K562 (cell line): ENCODE measurements around the gene MVK. TPM values are rescaled to one million over a fixed set of nuclear protein-coding genes. Genes with fewer than 3 reads are reported as not detected.
A peak's percentile ranks its signal among the peaks of the same experiment; 100 is the strongest.

Experiments
- ATAC-seq: fragments of 200-7000 bp; cut with Tn5 transposase; 3 replicates; pipeline ENCODE4 v1.9.1; 2020; ENCODE audit warnings: moderate library complexity
- BruUV-seq: library from RNA; stranded (reverse); fragments of 400-500 nt; replicated peaks from 2 replicates; lab custom pipeline; 2021; lab: Mats Ljungman, UMichigan
- CTCF ChIA-PET: fragments of 300-600 bp; formaldehyde crosslinking; extraction: SDS; loops from one replicate; lab custom pipeline; 2021; ENCODE audit warnings: low intra/inter-chr PET ratio; lab: Yijun Ruan, JAX
- POLR2A ChIA-PET: fragments of 300-600, 350-650 bp; sonication (Branson Sonifier 250); formaldehyde crosslinking; extraction: SDS; loops from one replicate; lab custom pipeline; 2021; ENCODE audit warnings: antibody characterized with exemption, inconsistent platforms; lab: Yijun Ruan, JAX
- DNase-seq, 4 experiments: peaks; one replicate each; pipeline versions ENCODE4 v3.0.0 to v3.0.0-alpha.2; 2011 to 2018; ENCODE audit warnings: low spot score in 3 of 4, mixed read lengths in 3 of 4; ENCODE audit errors: extremely low read depth in 1 of 4
- FAIRE-seq: peaks from 2 replicates; lab custom pipeline; 2011; peaks lifted over from hg19 to GRCh38; lab: Jason Lieb, UNC
- H2AFZ ChIP-seq: 2 replicates; pipeline ENCODE4 v1.6.0; 2011; ENCODE audit warnings: low read depth, low read length, control low read depth, inconsistent platforms
- H3K27ac ChIP-seq: fragments of 200-600 bp; 3 replicates; pipeline ENCODE4 v1.8.0; 2011; ENCODE audit warnings: low read depth, mild to moderate bottlenecking, control low read depth, inconsistent platforms, low read length, moderate library complexity, mixed read lengths; ENCODE audit errors: extremely low read depth
- H3K27me3 ChIP-seq, 2 experiments: fragments of 300-600 bp in 1 of 2; 2 replicates in 1 of 2; 3 replicates in 1 of 2; pipeline versions ENCODE4 v1.6.0 to v1.8.0; 2011; ENCODE audit warnings: inconsistent platforms in 2 of 2, low read length in 2 of 2, mild to moderate bottlenecking in 1 of 2, mixed read lengths in 1 of 2, moderate library complexity in 1 of 2; ENCODE audit not compliant: control insufficient read depth in 2 of 2, insufficient read depth in 2 of 2
- H3K36me3 ChIP-seq: fragments of 300-600 bp; 3 replicates; pipeline ENCODE4 v1.8.0; 2011; ENCODE audit warnings: mild to moderate bottlenecking, low read length, inconsistent platforms; ENCODE audit not compliant: control insufficient read depth, insufficient read depth
- H3K4me1 ChIP-seq, 2 experiments: fragments of 200-600 bp in 1 of 2; replicated peaks in 1 of 2; 2 replicates in 1 of 2; 3 replicates in 1 of 2; pipeline versions ENCODE4 v1.5.1 to v1.8.0; 2011; ENCODE audit warnings: inconsistent platforms in 2 of 2, low read length in 2 of 2, mild to moderate bottlenecking in 1 of 2, mixed read lengths in 1 of 2, moderate library complexity in 1 of 2; ENCODE audit not compliant: control insufficient read depth in 2 of 2, insufficient read depth in 2 of 2
- H3K4me2 ChIP-seq: 2 replicates; pipeline ENCODE4 v1.6.1; 2011; ENCODE audit warnings: low read length, control low read depth, inconsistent platforms, mixed read lengths; ENCODE audit not compliant: insufficient read depth
- H3K4me3 ChIP-seq: fragments of 200-600 bp; sonication (generic), shearing (Covaris generic); 2 replicates; pipeline ENCODE4 v1.5.1; 2016; ENCODE audit warnings: control low read depth, inconsistent platforms
- H3K79me2 ChIP-seq: fragments of 200-600 bp; 3 replicates; pipeline ENCODE4 v1.8.0; 2011; ENCODE audit warnings: low read length, inconsistent platforms; ENCODE audit not compliant: control insufficient read depth, insufficient read depth
- H3K9ac ChIP-seq, 2 experiments: 2 replicates each; pipeline versions ENCODE4 v1.6.0 to v1.6.1; 2011; ENCODE audit warnings: low read depth in 2 of 2, low read length in 2 of 2, control low read depth in 1 of 2, inconsistent platforms in 1 of 2, mild to moderate bottlenecking in 1 of 2, mixed read lengths in 1 of 2; ENCODE audit not compliant: insufficient read depth in 1 of 2
- H3K9me1 ChIP-seq: one replicate; pipeline ENCODE4 v1.6.0; 2011; ENCODE audit warnings: inconsistent platforms, mild to moderate bottlenecking, low read length, moderate library complexity; ENCODE audit not compliant: control insufficient read depth, insufficient read depth
- H3K9me3 ChIP-seq: replicated peaks from 2 replicates; pipeline ENCODE4 v1.5.1; 2011; ENCODE audit warnings: low read depth, low read length, inconsistent platforms; ENCODE audit not compliant: control insufficient read depth, insufficient read depth
- H4K20me1 ChIP-seq: replicated peaks from 2 replicates; pipeline ENCODE4 v1.6.1; 2011; ENCODE audit warnings: low read length, inconsistent platforms, mixed read lengths; ENCODE audit not compliant: control insufficient read depth, insufficient read depth
- CBFB ChIP-seq: sonication (generic); formaldehyde crosslinking; IDR thresholded peaks from 2 replicates; pipeline ENCODE4 v1.4.0; 2020; ENCODE audit warnings: mild to moderate bottlenecking, missing genetic modification reagents
- CBX5 ChIP-seq: IDR thresholded peaks from 2 replicates; pipeline ENCODE4 v1.6.1; 2014; ENCODE audit warnings: low read depth, borderline replicate concordance
- FOSL1 ChIP-seq: fragments of 200-800 bp; sonication (Bioruptor generic); conservative IDR thresholded peaks from 2 replicates; pipeline ENCODE4 v1.6.1; 2016; ENCODE audit warnings: missing genetic modification characterization, missing compliant biosample characterization
- HCFC1 ChIP-seq: IDR thresholded peaks from 2 replicates; pipeline ENCODE4 v1.6.1; 2012; ENCODE audit warnings: low read depth, low read length, improper control_type of control experiment
- MAZ ChIP-seq, 2 experiments: fragments of 450-650 bp in 1 of 2; sonication (generic) in 1 of 2; formaldehyde crosslinking; IDR thresholded peaks in 1 of 2; conservative IDR thresholded peaks in 1 of 2; 2 replicates each; pipeline versions ENCODE4 v1.4.0 to v1.5.0; 2020; ENCODE audit warnings: mild to moderate bottlenecking in 1 of 2, missing genetic modification reagents in 1 of 2
- MIER1 ChIP-seq: fragments of 450-650 bp; IDR thresholded peaks from 2 replicates; pipeline ENCODE4 v1.6.1; 2016; ENCODE audit warnings: antibody characterized with exemption, mild to moderate bottlenecking, low read depth
- NFIC ChIP-seq: fragments of 450-650 bp; IDR thresholded peaks from 2 replicates; pipeline ENCODE4 v1.6.1; 2017; ENCODE audit warnings: mild to moderate bottlenecking, inconsistent platforms
- TAF15 ChIP-seq: fragments of 200-400 bp; formaldehyde crosslinking; IDR thresholded peaks from 2 replicates; pipeline ENCODE4 v1.6.1; 2017; ENCODE audit warnings: mild to moderate bottlenecking, low read depth, low read length, moderate library complexity
- ZFP1 ChIP-seq: fragments of 450-650 bp; formaldehyde crosslinking; IDR thresholded peaks from 2 replicates; pipeline ENCODE4 v1.4.0; 2020; ENCODE audit warnings: mild to moderate bottlenecking, mixed read lengths
- ZNF717 ChIP-seq: fragments of 250-450 bp; sonication (Bioruptor Pico); IDR thresholded peaks from 2 replicates; pipeline ENCODE4 v1.5.0; 2021
- WGBS: fragments of 100-300 bp; shearing (Covaris generic); methylation state at CpG from one replicate; pipeline ENCODE4 v1.1.6; 2016; ENCODE audit warnings: low coverage, mixed read lengths; ENCODE audit not compliant: insufficient coverage; ENCODE audit errors: missing lambda C conversion rate; 5-methylcytosine and 5-hydroxymethylcytosine counted together
- in situ Hi-C: fragments of 300-500 bp; cut with MboI; formaldehyde crosslinking; loops from 4 replicates; pipeline ENCODE4 v1.15.0; 2018; ENCODE audit warnings: inconsistent platforms, mixed read lengths
- intact Hi-C: fragments of 100-400 bp; cut with micrococcal nuclease; formaldehyde crosslinking; loops from 2 replicates; pipeline ENCODE4 v1.14.2; 2022
- polyA plus RNA-seq, 8 experiments: library from polyadenylated mRNA; depleted of rRNA in 4 of 8; stranded (reverse) in 5 of 8; unstranded in 3 of 8; fragments of >200 nt; fragmentation: Nextera tagmentation in 2 of 8; fragmentation: Illumina TruSeq in 1 of 8; extraction: Ambion mirVana in 2 of 8; extraction: Trizol in 1 of 8; gene quantifications; 2 replicates each; pipeline versions ENCODE4 v1.2.1 to v1.2.3, GENCODE V29; 2011 to 2014; ENCODE audit warnings: inconsistent platforms in 1 of 8, missing spikeins in 1 of 8
- total RNA-seq, 7 experiments: library from RNA; depleted of rRNA in 6 of 7; stranded (reverse); fragments of >200 nt in 6 of 7; fragmentation: Illumina TruSeq in 2 of 7; extraction: Trizol in 2 of 7; gene quantifications; 2 replicates each; pipeline versions ENCODE4 v1.2.1 to v1.2.3, GENCODE V29; 2011 to 2021; ENCODE audit warnings: low replicate concordance in 1 of 7
- TF ChIP-seq, protein P1 (sequence below): fragments of 450-650 bp; IDR thresholded peaks from 2 replicates; pipeline ENCODE4 v1.6.1; 2016
- TF ChIP-seq, protein P2 (sequence below): fragments of 150-350 bp; IDR thresholded peaks from 2 replicates; pipeline ENCODE4 v1.6.1; 2014; ENCODE audit warnings: low read depth, mild to moderate bottlenecking, low read length, borderline replicate concordance

Gene MVK
- total and polyA plus RNA-seq, 9 of the 15 experiments (the other 6 are each of a cell fraction or from before 2014, with no cell fraction given), result 0.41 to 33.6 (median 18.8) TPM

- WGBS, result 8% methylated on average over 7 of the region's 8 CpGs
- CTCF ChIA-PET, result no interaction called here
- no TSS peak for BruUV-seq
- Histone ChIP-seq H2AFZ (no peak overlapping the region), H3K36me3 (no peaks in the 10 kb centered on the region), H3K27ac (no peak overlapping the region), H3K4me2 (no peak overlapping the region), H4K20me1 (peaks cover 10% of the 10 kb centered on the region; the same call in 1 of the 2 replicates), H3K9ac (no peak overlapping the region), H3K27me3 (peaks cover 13 to 39% of the 10 kb centered on the region in 2 experiments; a peak in 4 of 5 replicates), H3K9me3 (no peaks in the 10 kb centered on the region), H3K79me2 (no peaks in the 10 kb centered on the region)
- in situ Hi-C loops, result no loop called here
- DNase-seq (no peak), ATAC-seq (peak; percentile 47)
- POLR2A ChIA-PET, result interaction anchor here (0.6 kb wide), 1 partner anchor 67 kb away, joined by 3 read pairs; no protein-coding TSS in a partner anchor
- TF ChIP-seq NFIC (0 out of 2 replicates have a peak, but pooled peaks have one; percentile 10), TAF15 (no peak)
- TF ChIP-seq, all 486 proteins: peak for 1
- intact Hi-C loops, result no loop called here
- Histone ChIP-seq H3K4me1 (peaks cover 0 to 3% of the 10 kb centered on the region in 2 experiments; a peak in 1 of 5 replicates), H3K4me3 (no peak overlapping the region), H3K9me1 (no peaks in the 10 kb centered on the region)
- FAIRE-seq, result no peak
These were observed 50.9 kb downstream of the MVK start for GRCh38 chr12:109624467-109624866.

DNA sequence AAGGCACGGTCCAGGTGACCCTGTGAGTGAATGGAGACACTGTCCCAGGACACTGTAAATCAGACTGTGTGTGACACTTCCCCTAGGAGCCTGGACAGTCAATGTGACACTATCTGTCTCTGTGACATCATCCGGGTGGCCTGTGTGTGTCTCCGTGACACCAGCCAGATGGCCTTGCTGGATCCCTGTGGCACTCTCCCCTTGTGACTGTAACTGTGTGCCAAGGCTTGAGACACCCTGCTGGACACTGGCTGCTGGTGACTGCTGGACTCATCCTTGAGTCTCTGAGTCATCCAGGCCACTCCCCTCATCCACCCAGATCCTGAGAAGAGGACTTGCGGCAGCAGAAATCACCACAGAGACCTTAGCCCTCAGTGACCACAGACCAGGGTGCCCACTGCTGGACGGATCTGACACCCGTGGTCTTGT lies 51.6 kb downstream of the MVK start:
- Histone ChIP-seq H3K4me2 (no peak overlapping the region), H4K20me1 (peaks cover 10% of the 10 kb centered on the region; the same call in 1 of the 2 replicates), H3K9me1 (no peaks in the 10 kb centered on the region), H3K79me2 (no peaks in the 10 kb centered on the region), H3K27ac (no peak overlapping the region), H3K4me3 (no peak overlapping the region), H2AFZ (no peak overlapping the region), H3K9ac (no peak overlapping the region), H3K27me3 (peaks cover 12 to 36% of the 10 kb centered on the region in 2 experiments; a peak in 4 of 5 replicates), H3K9me3 (no peaks in the 10 kb centered on the region), H3K4me1 (peaks cover 0 to 3% of the 10 kb centered on the region in 2 experiments; a peak in 1 of 5 replicates), H3K36me3 (no peaks in the 10 kb centered on the region)
- DNase-seq (peak; percentile 22 to 31 (median 27)), ATAC-seq (peak; percentile 79), FAIRE-seq (peak; percentile 56)
- BruUV-seq, result no TSS peak
- 0% methylated on average over 6 of the region's 6 CpGs for whole genome bisulfite sequencing
- in situ Hi-C loops, result no loop called here
- intact Hi-C loops, result no loop called here
- CTCF ChIA-PET, result no interaction called here
- POLR2A ChIA-PET, result no interaction called here
- TF ChIP-seq CBFB (CRISPR knock-in tag), result no peak
- TF ChIP-seq, protein P1, sequence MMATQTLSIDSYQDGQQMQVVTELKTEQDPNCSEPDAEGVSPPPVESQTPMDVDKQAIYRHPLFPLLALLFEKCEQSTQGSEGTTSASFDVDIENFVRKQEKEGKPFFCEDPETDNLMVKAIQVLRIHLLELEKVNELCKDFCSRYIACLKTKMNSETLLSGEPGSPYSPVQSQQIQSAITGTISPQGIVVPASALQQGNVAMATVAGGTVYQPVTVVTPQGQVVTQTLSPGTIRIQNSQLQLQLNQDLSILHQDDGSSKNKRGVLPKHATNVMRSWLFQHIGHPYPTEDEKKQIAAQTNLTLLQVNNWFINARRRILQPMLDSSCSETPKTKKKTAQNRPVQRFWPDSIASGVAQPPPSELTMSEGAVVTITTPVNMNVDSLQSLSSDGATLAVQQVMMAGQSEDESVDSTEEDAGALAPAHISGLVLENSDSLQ, result peak; percentile 63; the same call in 1 of the 2 replicates
- no peak for TF ChIP-seq MAZ (CRISPR knock-in tag; conservative IDR thresholded peaks at IDR 0.05 in 1 of 2, IDR thresholded peaks at IDR 0.05 in 1 of 2)
- TF ChIP-seq, protein P2, sequence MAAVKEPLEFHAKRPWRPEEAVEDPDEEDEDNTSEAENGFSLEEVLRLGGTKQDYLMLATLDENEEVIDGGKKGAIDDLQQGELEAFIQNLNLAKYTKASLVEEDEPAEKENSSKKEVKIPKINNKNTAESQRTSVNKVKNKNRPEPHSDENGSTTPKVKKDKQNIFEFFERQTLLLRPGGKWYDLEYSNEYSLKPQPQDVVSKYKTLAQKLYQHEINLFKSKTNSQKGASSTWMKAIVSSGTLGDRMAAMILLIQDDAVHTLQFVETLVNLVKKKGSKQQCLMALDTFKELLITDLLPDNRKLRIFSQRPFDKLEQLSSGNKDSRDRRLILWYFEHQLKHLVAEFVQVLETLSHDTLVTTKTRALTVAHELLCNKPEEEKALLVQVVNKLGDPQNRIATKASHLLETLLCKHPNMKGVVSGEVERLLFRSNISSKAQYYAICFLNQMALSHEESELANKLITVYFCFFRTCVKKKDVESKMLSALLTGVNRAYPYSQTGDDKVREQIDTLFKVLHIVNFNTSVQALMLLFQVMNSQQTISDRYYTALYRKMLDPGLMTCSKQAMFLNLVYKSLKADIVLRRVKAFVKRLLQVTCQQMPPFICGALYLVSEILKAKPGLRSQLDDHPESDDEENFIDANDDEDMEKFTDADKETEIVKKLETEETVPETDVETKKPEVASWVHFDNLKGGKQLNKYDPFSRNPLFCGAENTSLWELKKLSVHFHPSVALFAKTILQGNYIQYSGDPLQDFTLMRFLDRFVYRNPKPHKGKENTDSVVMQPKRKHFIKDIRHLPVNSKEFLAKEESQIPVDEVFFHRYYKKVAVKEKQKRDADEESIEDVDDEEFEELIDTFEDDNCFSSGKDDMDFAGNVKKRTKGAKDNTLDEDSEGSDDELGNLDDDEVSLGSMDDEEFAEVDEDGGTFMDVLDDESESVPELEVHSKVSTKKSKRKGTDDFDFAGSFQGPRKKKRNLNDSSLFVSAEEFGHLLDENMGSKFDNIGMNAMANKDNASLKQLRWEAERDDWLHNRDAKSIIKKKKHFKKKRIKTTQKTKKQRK, result no peak
- TF ChIP-seq ZNF717, result no peak
- TF ChIP-seq ZFP1, result no peak
- TF ChIP-seq MIER1, result no peak
- no peak for TF ChIP-seq HCFC1
- TF ChIP-seq FOSL1 (tag), result 0 out of 2 replicates have a peak, but pooled peaks have one; percentile 24
- no peak for TF ChIP-seq CBX5
